Measurements from ENCODE around the gene PAPSS1. TPM values are rescaled to one million over a fixed set of nuclear protein-coding genes. Genes with fewer than 3 reads are reported as not detected.

PAPSS1 gene
- total and polyA plus RNA-seq, 2 experiments from 2014 or later: 72.0 to 85.8 TPM

GRCh38 chr4:107615809-107616208, 104.2 kb downstream of the PAPSS1 start:
- H3K4me2 ChIP-seq: no peak overlapping the region
- ATAC-seq: no peak
- H3K4me3 Mint-ChIP-seq: no peak overlapping the region

More at GRCh38 chr4:107615809-107616208, 104.2 kb downstream of the PAPSS1 start:
- Mint-ChIP-seq H3K9me3 (peaks cover 10% of the 10 kb centered on the region; the same call in 2 of the 3 replicates), H3K27me3 (ENCODE audit: insufficient read depth, low read depth, poor library complexity) (no peaks in the 10 kb centered on the region), H3K27ac (no peak overlapping the region), H3K4me1 (no peaks in the 10 kb centered on the region), H3K36me3 (ENCODE audit: low read depth) (peaks cover 36% of the 10 kb centered on the region)
- TF ChIP-seq EZH2phosphoT487 (IDR thresholded peaks at IDR 0.05; ENCODE audit: unreplicated experiment): no peak
- no peak for TF ChIP-seq EZH2 (IDR thresholded peaks at IDR 0.05; ENCODE audit: low read depth, unreplicated experiment)
- no peak for TF ChIP-seq JUNB (IDR thresholded peaks at IDR 0.05; ENCODE audit: unreplicated experiment)
- no peak for TF ChIP-seq CREB1 (CRISPR knock-in tag; IDR thresholded peaks at IDR 0.05; ENCODE audit: low read depth)
- TF ChIP-seq ZNF462 (CRISPR knock-in tag; IDR thresholded peaks at IDR 0.05): no peak
- TF ChIP-seq ZNF114 (CRISPR knock-in tag; IDR thresholded peaks at IDR 0.05): no peak
- TF ChIP-seq ZNF331 (CRISPR knock-in tag; IDR thresholded peaks at IDR 0.05; ENCODE audit: low read depth): no peak
- TF ChIP-seq ETS1 (IDR thresholded peaks at IDR 0.05): no peak
- TF ChIP-seq REST (IDR thresholded peaks at IDR 0.05; ENCODE audit: unreplicated experiment): no peak
- TF ChIP-seq STAT1 (IDR thresholded peaks at IDR 0.05; ENCODE audit: unreplicated experiment): no peak
- TF ChIP-seq NANOG (IDR thresholded peaks at IDR 0.05; ENCODE audit: borderline replicate concordance): no peak
- TF ChIP-seq CTCF (conservative IDR thresholded peaks at IDR 0.05; ENCODE audit: low read depth in 2 of 2): no peak
- no peak for TF ChIP-seq POLR2AphosphoS5 (IDR thresholded peaks at IDR 0.05; ENCODE audit: low read depth)
- H3F3A ChIP-seq (replicated peaks; ENCODE audit: low read depth): no peaks in the 10 kb centered on the region
- H3K4me1 ChIP-seq (ENCODE audit: insufficient read depth): no peaks in the 10 kb centered on the region
- H3K27me3 ChIP-seq (ENCODE audit: insufficient read depth): no peaks in the 10 kb centered on the region
- no peak overlapping the region for H3K27ac ChIP-seq (ENCODE audit: low read depth)
- DNase-seq (ENCODE audit: low spot score): no peak
- no peaks in the 10 kb centered on the region for H3K9me2 ChIP-seq (ENCODE audit: insufficient read depth)
- H2AFZ ChIP-seq: no peak overlapping the region
- H4K20me1 ChIP-seq (replicated peaks; ENCODE audit: insufficient read depth): no peaks in the 10 kb centered on the region
- H3K4me3 ChIP-seq: no peak overlapping the region
- no peaks in the 10 kb centered on the region for H3K36me3 ChIP-seq (ENCODE audit: insufficient read depth)
- H3K79me2 ChIP-seq (replicated peaks; ENCODE audit: insufficient read depth): 0 out of 2 replicates have a peak, but pooled peaks cover 3% of the 10 kb centered on the region
